ENCODE data around the gene FUZ.

The FUZ gene

DNA sequence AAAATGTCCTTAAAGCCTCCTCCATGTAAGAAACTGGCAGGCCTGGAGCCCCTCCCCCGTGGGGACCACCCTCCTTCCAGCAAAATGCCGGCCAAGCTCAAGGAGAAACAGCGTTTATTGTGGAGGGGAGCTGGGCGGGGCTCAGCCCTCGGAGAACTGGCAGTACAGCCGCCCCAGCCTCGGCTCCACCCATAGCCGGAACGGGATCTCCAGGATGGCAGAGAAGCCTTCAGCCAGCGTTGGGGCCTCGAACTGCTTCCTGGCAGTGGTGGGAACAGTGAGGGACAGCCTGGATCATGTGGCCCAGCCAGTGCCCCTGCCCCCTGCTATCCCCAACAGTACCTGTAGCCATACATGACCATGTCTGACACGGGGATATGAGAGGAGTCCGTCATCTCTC is 48.0 kb upstream of the FUZ start:
- H3K36me3 ChIP-seq (ENCODE audit: control insufficient read depth in 2 of 2, insufficient read depth in 1 of 2, low read length in 2 of 2): peaks cover 21 to 85% of the 10 kb centered on the region in 2 experiments
- TF ChIP-seq YY2 (tag by site-specific recombination; IDR thresholded peaks at IDR 0.05) (peak; percentile 35; the same call in 1 of the 2 replicates), MYNN (tag by site-specific recombination; IDR thresholded peaks at IDR 0.05; ENCODE audit: borderline replicate concordance) (no peak), SCRT1 (tag by site-specific recombination; IDR thresholded peaks at IDR 0.05; ENCODE audit: borderline replicate concordance) (no peak), ZNF664 (tag by site-specific recombination; IDR thresholded peaks at IDR 0.05) (no peak), ZBTB17 (tag by site-specific recombination; IDR thresholded peaks at IDR 0.05) (peak; percentile 55; the same call in 1 of the 2 replicates), ZNF426 (tag by site-specific recombination; IDR thresholded peaks at IDR 0.05) (no peak), BCL11B (tag by site-specific recombination; IDR thresholded peaks at IDR 0.05; ENCODE audit: low read depth) (0 out of 2 replicates have a peak, but pooled peaks have one; percentile 2), ZNF629 (tag by site-specific recombination; IDR thresholded peaks at IDR 0.05) (no peak), ZSCAN23 (tag by site-specific recombination; IDR thresholded peaks at IDR 0.05) (no peak), ZNF10 (tag by site-specific recombination; IDR thresholded peaks at IDR 0.05) (no peak), ZNF521 (tag by site-specific recombination; IDR thresholded peaks at IDR 0.05) (no peak), KLF1 (tag by site-specific recombination; IDR thresholded peaks at IDR 0.05) (peak; percentile 76), KLF8 (tag by site-specific recombination; IDR thresholded peaks at IDR 0.05) (peak; percentile 27; the same call in 1 of the 2 replicates), ZNF19 (tag by site-specific recombination; IDR thresholded peaks at IDR 0.05; ENCODE audit: low read depth) (no peak), KLF7 (tag by site-specific recombination; IDR thresholded peaks at IDR 0.05; ENCODE audit: borderline replicate concordance) (0 out of 2 replicates have a peak, but pooled peaks have one; percentile 45), ZNF600 (tag by site-specific recombination; IDR thresholded peaks at IDR 0.05) (peak; percentile 78), PRDM1 (tag by site-specific recombination; IDR thresholded peaks at IDR 0.05) (no peak), RBAK (tag by site-specific recombination; IDR thresholded peaks at IDR 0.05) (no peak), SP2 (tag by site-specific recombination; IDR thresholded peaks at IDR 0.05) (peak; percentile 50), ZFP3 (tag by site-specific recombination; IDR thresholded peaks at IDR 0.05; ENCODE audit: low read depth) (no peak), KLF10 (tag by site-specific recombination; IDR thresholded peaks at IDR 0.05) (no peak), ZNF548 (tag by site-specific recombination; IDR thresholded peaks at IDR 0.05) (no peak), ZNF837 (tag by site-specific recombination; IDR thresholded peaks at IDR 0.05) (no peak), ZNF404 (tag by site-specific recombination; IDR thresholded peaks at IDR 0.05) (no peak), TCF7L2 (IDR thresholded peaks at IDR 0.05; ENCODE audit: borderline replicate concordance, low read depth, low read length) (no peak)
- TF ChIP-seq, protein P1, sequence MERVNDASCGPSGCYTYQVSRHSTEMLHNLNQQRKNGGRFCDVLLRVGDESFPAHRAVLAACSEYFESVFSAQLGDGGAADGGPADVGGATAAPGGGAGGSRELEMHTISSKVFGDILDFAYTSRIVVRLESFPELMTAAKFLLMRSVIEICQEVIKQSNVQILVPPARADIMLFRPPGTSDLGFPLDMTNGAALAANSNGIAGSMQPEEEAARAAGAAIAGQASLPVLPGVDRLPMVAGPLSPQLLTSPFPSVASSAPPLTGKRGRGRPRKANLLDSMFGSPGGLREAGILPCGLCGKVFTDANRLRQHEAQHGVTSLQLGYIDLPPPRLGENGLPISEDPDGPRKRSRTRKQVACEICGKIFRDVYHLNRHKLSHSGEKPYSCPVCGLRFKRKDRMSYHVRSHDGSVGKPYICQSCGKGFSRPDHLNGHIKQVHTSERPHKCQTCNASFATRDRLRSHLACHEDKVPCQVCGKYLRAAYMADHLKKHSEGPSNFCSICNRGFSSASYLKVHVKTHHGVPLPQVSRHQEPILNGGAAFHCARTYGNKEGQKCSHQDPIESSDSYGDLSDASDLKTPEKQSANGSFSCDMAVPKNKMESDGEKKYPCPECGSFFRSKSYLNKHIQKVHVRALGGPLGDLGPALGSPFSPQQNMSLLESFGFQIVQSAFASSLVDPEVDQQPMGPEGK (tag by site-specific recombination; IDR thresholded peaks at IDR 0.05): peak; percentile 37; the same call in 1 of the 2 replicates
- TF ChIP-seq, protein P2, sequence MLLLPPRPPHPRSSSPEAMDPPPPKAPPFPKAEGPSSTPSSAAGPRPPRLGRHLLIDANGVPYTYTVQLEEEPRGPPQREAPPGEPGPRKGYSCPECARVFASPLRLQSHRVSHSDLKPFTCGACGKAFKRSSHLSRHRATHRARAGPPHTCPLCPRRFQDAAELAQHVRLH (tag by site-specific recombination; IDR thresholded peaks at IDR 0.05): no peak
- TF ChIP-seq, protein P3, sequence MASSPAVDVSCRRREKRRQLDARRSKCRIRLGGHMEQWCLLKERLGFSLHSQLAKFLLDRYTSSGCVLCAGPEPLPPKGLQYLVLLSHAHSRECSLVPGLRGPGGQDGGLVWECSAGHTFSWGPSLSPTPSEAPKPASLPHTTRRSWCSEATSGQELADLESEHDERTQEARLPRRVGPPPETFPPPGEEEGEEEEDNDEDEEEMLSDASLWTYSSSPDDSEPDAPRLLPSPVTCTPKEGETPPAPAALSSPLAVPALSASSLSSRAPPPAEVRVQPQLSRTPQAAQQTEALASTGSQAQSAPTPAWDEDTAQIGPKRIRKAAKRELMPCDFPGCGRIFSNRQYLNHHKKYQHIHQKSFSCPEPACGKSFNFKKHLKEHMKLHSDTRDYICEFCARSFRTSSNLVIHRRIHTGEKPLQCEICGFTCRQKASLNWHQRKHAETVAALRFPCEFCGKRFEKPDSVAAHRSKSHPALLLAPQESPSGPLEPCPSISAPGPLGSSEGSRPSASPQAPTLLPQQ (tag by site-specific recombination; IDR thresholded peaks at IDR 0.05): 0 out of 2 replicates have a peak, but pooled peaks have one; percentile 16
- TF ChIP-seq, protein P4, sequence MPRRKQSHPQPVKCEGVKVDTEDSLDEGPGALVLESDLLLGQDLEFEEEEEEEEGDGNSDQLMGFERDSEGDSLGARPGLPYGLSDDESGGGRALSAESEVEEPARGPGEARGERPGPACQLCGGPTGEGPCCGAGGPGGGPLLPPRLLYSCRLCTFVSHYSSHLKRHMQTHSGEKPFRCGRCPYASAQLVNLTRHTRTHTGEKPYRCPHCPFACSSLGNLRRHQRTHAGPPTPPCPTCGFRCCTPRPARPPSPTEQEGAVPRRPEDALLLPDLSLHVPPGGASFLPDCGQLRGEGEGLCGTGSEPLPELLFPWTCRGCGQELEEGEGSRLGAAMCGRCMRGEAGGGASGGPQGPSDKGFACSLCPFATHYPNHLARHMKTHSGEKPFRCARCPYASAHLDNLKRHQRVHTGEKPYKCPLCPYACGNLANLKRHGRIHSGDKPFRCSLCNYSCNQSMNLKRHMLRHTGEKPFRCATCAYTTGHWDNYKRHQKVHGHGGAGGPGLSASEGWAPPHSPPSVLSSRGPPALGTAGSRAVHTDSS (tag by site-specific recombination; IDR thresholded peaks at IDR 0.05): no peak
- TF ChIP-seq, protein P5, sequence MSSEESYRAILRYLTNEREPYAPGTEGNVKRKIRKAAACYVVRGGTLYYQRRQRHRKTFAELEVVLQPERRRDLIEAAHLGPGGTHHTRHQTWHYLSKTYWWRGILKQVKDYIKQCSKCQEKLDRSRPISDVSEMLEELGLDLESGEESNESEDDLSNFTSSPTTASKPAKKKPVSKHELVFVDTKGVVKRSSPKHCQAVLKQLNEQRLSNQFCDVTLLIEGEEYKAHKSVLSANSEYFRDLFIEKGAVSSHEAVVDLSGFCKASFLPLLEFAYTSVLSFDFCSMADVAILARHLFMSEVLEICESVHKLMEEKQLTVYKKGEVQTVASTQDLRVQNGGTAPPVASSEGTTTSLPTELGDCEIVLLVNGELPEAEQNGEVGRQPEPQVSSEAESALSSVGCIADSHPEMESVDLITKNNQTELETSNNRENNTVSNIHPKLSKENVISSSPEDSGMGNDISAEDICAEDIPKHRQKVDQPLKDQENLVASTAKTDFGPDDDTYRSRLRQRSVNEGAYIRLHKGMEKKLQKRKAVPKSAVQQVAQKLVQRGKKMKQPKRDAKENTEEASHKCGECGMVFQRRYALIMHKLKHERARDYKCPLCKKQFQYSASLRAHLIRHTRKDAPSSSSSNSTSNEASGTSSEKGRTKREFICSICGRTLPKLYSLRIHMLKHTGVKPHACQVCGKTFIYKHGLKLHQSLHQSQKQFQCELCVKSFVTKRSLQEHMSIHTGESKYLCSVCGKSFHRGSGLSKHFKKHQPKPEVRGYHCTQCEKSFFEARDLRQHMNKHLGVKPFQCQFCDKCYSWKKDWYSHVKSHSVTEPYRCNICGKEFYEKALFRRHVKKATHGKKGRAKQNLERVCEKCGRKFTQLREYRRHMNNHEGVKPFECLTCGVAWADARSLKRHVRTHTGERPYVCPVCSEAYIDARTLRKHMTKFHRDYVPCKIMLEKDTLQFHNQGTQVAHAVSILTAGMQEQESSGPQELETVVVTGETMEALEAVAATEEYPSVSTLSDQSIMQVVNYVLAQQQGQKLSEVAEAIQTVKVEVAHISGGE (tag by site-specific recombination; conservative IDR thresholded peaks at IDR 0.05; ENCODE audit: low read depth): no peak
- POLR2A ChIA-PET: interaction anchor here (0.6 to 8.2 kb wide), 6 partner anchors 8 to 137 kb away, joined by 3 to 128 read pairs (median 4); partner anchors contain the start of genes AKT1S1, PTOV1 and TBC1D17

More for the DNA sequence above, 48.0 kb upstream of the FUZ start:
- no peaks in the 10 kb centered on the region for H3K9me3 ChIP-seq (ENCODE audit: control insufficient read depth, insufficient read depth, low read depth, low read length)
- H3K4me1 ChIP-seq (ENCODE audit: control insufficient read depth, insufficient read depth, low read length): peaks cover 16% of the 10 kb centered on the region
- no peak overlapping the region for H3K4me3 ChIP-seq (ENCODE audit: low read depth, low read length)
- H3K27ac ChIP-seq (ENCODE audit: extremely low read depth, low read depth, low read length): peak overlapping the region; percentile 66
- CTCF ChIA-PET: no interaction called here

All from HEK293 (cell line).